DMS 273 (cell line): ENCODE data around the gene SMCO1.
A peak's percentile ranks its signal among the peaks of the same experiment; 100 is the strongest.
"Not testable (repeated sequence)": the region's sequence is repeated elsewhere in the genome, so short reads cannot be mapped to it uniquely, and the experiment has no call there.

Experiments
- DNase-seq: peaks from one replicate; lab custom pipeline; 2025; ENCODE audit not compliant: unreplicated experiment; lab: John Stamatoyannopoulos, UW

Gene SMCO1

DNA sequence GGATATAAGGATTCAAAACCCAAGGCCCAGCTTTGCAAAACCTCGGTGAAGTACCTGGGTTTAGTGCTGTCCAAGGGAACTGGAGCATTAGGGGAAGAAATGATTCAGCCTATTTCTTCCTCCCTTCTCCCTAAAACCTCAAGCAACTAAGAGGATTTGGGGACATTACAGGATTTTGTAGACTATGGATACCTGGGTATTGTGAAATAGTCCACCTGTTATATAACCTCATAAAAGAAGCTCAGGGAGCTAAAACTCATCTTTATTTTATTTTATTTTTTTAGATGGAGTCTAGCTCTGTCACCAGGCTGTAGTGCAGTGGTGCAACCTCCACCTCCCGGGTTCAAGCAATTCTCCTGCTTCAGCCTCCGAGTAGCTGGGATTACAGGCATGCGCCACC lies 8.7 kb upstream of the SMCO1 start:
- DNase-seq = no peak

DNA sequence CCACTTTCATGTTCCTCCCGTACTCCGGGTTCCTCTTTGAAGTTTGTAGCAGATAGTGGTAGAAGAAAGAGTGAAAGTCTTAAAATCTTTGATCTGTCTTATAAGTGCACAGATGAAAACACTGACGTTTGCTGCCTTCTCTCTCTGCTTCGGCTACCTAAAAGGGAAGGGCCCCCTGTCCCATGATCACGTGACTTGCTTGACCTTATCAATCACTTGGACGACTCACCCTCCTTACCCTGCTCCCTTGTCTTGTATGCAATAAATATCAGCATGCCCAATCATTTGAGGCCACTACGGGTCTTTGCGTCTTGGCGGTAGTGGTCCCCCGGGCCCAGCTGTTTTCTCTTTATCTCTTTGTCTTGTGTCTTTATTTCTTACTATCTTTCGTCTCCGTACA lies 6.1 kb upstream of the SMCO1 start:
- not testable (repeated sequence) for DNase-seq

DNA sequence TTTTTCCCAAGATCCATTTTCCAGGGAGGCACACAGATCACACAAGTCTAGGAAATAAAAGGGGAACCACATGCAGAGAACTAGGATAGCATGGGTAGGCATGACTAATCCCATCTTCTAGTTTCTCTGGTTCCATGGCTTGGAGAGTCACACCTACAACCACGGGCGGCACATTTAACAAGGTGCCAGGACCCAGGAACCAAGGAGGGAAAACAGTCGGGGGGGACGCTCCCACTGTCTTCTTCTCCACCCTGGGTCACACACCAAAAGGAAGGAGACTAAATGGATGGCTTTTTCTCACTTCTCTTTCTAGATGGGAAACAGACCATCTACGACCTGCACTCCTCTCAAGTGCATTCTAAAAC lies 4.6 kb upstream of the SMCO1 start:
- DNase-seq = peak; percentile 50

DNA sequence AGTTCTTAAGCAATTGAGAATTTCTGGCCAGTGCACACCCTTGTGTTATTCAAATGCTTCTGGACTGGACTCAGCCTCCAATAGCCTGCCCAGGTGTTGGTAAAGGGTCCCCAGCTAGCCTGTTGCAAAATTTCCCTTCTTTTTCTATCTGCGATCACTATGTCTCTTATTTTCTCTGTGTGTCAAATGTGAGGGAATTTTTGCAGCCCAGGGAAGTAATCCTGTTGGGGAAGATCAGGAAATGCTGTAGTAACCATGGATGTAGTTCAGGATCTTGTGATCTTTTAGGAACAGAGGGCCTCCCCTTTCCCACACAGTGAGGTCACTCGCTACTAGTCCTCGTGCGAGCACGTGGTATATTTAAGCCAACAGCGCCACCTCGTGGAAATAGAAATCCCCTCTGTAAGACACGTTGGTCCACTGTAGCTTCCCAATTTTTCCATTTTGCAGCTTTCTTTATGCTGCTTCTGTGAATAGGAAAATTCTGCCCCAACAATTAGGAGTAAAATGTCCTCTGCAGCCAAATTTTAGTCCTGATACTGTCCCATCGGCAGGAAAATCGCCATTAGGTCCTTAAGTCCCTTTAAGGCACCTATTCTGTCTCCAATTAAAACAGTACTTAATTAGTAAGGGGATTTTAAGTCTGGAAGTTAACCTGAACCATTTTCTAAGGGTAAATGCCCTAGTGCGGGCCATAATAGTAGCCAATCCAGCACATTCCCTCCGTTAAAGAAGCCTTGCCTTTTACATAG lies 4.0 kb upstream of the SMCO1 start:
- peak; percentile 92 for DNase-seq

DNA sequence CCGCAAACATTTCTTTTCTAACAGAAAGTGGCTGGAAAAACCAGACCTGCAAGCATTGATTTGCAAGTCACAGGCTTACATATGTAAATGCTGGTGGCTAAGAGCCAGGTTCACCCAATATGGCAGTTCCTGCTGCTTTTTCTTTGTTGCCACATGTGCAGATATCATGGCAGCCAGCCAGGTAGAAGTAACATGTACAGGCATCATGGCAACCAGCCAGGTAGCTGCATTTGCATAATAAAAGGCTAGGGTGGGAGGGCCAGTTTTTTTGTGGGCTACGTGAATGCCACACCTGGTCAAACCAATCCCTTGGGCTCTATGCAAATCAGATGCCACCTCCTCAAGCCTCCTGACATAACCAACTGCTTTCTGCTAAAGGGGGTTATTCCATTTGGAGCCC lies 2.8 kb upstream of the SMCO1 start:
- DNase-seq = peak; percentile 89

DNA sequence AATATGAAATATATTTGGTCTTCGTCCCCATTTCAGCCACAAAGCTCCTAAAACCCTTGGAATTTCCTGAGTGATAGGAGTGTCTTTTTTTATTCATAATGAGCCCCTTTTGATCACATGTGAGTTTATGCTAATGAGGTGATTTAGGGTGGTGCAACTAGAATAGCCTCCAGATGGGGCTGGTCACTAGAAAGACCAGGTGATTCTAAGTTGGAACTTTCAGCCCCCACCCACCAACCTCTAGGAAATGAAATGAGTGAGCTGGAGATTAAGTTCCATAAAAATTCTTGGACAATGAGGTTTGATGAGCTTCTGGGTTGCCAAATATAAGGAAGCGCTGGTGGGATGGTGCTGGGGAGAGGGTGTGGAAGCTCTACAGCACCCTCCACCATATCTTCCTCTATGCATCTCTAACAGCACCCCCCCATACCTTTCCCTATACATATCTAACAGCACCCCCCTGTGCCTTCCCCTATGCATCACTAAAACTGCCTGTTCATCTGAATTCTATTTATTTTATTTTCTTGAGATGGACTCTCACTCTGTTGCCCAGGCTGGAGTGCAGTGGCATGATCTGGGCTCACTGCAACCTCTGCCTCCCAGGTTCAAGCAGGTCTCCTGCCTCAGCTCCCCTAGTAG lies 2.1 kb upstream of the SMCO1 start:
- no peak for DNase-seq

DNA sequence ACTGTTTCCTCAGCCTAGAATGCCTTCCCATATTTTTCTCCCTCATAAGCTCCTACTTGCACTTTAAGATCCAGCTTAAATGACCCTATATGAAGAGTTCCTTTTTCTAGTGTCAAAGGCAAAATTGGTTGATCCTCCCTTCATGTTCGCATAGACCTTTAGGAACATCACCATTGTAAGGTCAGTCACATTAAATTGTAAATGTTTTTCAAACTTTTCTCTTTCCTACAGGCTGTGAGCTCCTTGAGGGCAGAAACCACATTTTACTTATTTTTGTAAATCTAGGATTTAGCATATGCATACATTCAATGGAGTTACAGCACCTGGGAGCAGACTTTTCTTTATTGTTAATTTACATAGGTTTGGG lies 813 bp downstream of the SMCO1 start:
- no peak for DNase-seq

DNA sequence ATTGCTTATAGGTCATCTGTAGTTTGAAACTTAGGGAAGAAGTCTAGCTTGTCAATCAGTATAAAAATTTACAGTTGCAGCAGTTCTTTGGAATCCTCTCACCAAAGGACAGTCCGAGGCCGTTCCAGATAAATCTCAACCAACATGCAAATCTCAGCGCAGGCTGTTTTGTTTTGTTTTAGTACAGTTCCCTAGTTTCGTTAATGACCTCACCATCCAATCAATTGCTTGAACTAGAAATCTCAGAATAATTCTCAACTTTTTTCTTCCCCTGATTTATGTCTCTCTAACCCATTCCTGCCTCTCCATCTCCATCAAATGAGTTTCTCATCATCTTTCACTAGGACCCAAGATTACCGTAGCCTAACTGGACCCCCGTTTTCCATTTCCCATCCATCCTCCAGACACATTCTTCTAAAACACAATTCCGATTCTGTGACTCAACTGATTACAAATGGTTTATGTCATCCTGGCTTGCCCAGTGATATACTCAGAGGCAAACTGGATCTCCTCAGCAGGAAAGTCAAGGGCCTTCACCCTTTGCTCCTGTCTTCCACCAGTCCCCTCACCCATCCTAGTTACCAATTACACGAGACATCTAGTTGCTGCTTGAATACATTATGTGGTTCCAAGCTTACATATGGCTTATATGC lies 1.3 kb downstream of the SMCO1 start:
- no peak for DNase-seq

DNA sequence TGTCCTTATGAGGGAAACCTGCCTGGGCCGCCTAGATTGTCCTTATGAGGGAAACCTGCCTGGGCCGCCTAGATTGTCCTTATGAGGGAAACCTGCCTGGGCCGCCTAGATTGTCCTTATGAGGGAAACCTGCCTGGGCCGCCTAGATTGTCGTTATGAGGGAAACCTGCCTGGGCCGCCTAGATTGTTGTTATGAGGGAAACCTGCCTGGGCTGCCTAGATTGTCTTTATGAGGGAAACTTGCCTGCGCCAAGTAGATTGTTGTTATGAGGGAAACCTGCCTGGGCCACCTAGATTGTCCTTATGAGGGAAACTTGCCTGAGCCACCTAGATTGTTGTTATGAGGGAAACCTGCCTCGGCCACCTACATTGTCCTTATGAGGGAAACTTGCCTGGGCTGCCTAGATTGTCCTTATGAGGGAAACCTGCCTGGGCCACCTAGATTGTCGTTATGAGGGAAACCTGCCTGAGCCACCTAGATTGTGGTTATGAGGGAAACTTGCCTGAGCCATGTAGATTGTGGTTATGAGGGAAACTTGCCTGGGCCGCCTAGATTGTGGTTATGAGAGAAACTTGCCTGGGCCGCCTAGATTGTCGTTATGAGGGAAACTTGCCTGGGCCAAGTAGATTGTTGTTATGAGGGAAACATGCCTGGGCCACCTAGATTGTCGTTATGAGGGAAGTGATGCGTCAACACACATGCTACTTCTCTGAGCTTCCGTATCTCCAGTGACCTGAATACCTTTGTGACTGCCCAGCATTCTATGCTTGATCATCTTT lies 3.3 kb downstream of the SMCO1 start:
- DNase-seq = not testable (repeated sequence)

DNA sequence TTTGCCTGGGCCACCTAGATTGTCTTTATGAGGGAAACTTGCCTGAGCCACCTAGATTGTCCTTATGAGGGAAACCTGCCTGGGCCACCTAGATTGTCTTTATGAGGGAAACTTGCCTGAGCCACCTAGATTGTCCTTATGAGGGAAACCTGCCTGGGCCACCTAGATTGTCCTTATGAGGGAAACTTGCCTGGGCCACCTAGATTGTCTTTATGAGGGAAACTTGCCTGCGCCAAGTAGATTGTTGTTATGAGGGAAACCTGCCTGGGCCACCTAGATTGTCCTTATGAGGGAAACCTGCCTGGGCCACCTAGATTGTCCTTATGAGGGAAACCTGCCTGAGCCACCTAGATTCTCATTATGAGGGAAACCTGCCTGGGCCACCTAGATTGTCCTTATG lies 4.0 kb downstream of the SMCO1 start:
- DNase-seq = not testable (repeated sequence)

DNA sequence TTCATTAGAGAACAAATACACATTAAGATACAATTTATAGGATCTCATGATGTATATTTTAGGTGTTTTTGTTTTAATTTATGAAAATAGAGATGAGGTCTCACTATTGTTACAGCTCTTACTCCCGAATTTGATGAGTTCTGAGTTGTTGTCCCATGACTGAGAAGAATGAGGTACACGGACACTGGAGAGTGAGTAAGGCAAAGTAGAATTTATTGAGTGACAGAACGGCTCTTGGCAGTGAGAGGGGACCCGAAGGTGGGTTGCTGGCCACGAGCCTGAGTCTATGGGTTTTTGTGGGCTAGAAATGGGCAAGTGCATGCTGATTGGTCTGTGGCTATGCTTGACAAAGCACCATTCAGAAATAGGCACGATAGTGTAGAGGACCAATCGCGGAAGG lies 8.5 kb downstream of the SMCO1 start:
- DNase-seq = peak; percentile 29

DNA sequence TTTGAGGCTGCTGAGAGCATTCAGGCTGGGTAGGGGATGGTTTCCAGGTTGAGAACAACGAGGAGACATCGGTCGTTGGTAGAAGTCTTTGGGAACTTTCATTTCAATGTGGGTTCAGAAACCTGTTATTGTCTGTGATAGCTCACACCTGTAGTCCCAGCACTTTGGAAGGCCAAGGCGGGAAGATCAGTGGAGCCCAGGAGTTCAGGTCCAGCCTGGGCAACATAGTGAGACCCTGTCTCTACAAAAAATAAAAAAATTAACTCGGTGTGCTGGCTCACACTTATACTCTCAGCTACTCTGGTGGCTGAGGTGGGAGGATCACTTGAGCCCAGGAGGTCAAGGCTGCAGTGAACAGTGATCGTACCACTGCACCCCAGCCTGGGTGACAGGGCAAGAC lies 10.6 kb downstream of the SMCO1 start:
- DNase-seq = no peak

DNA sequence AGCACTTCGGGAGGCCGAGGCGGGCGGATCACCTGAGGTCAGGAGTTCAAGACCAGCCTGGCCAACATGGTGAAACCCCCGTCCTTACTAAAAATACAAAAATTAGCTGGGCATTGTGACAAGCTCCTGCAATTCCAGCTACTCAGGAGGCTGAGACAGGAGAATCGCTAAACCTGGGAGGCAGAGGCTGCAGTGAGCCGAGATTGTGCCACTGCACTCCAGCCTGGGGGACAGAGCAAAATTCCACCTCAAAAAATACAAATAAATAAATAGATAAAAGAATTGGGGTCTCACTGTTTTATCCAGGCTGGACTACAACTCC lies 11.1 kb downstream of the SMCO1 start:
- not testable (repeated sequence) for DNase-seq

DNA sequence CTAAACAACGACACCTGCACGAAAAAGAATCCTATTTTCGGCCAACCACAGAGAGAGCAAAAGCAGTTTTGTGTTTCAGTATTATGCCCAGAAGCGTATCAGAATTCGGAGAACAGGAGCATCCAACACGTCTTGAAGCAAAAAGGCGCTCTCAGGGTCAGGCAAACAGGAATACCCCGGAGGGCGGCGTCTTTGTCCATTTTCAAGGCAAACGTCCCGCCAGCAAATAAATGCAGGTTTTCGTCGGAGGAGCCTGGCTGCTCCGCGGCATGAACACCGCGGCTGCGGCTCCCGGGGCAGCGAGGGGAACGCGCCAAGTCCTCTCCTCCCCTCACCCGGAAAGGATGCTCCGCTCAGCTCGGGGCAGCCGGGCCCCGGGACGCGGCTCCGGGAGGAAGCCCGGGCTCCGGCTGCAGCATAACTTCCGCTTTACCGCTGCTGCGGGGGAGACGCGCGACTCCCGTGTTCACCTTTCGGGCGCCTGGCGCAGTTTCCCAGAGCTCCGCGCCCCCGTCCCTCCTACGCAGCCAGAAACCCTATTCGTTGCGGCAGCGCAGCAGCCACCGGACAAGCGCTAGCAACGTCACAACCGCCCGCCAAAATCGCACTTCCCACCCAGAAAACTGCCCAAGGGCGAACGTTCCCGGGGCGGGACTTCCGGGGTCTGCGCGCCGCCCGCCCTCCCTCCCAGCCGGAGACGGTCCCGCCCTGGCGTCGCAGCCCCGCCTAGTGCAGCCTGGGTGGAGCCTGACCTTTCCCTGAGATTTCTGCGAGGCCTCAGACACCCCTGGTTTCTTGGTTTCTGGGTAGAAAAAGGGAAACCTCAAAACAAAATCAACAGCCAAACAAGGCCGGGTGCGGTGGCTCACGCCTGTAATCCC lies 11.7 kb downstream of the SMCO1 start, which contains the start of gene RNF168:
Gene RNF168, minus strand, starts transcription at position 573 of the 881 bp plus-strand sequence. CDS start 595 bp downstream, outside the sequence.
- peak; percentile 100 for DNase-seq

DNA sequence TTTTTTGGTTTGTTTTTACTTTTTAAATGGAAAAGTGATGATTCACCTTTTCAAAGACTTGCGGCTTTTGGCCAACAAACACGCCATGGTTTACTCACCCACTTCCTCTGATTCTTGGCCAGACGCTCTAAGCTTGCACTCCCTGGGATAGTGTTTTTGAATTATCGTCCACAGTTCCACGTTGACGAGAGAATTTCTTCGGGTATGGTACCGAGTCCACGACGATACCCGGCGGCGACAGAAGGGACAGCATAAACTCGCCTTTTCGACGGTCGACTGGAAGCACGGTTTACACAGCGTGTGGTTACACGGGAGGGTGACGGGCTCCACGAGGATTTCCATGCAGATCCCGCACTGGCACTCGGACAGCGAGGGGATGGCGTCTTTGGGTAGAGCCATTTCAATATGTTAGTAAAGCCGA lies 12.4 kb downstream of the SMCO1 start:
- peak; percentile 88 for DNase-seq

DNA sequence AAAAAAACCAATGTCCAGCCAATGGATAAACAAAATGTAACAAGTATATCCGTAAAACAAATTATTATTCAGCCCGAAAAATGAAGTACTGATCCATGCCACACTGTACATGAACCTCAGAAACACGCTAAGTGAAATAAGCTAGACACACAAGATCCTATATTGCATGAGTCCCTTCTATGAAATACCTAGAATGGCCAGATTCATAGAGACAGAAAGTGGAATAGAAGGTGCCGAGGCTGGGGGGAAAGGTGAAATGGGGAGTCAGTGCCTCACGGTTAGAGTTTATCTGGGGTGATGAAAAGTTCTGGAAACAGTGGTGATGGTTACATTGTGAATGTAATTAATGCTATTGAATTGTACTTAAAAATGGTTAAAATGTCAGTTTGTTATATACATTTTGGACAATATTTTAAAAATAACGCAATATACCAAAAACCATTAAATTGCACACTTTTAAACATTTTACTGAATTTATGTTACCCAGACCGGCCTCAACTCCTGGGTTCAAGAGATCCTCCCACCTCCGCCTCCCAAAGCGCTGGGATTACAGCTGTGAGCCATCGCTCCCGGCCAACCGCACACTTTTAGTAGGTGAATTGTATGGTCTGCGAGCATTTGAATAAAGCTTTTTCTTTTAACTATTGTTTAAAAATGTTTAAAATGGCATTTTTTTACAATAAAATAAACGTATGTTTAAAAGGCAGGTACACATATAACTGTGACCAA lies 13.7 kb downstream of the SMCO1 start:
- peak; percentile 66 for DNase-seq

DNA sequence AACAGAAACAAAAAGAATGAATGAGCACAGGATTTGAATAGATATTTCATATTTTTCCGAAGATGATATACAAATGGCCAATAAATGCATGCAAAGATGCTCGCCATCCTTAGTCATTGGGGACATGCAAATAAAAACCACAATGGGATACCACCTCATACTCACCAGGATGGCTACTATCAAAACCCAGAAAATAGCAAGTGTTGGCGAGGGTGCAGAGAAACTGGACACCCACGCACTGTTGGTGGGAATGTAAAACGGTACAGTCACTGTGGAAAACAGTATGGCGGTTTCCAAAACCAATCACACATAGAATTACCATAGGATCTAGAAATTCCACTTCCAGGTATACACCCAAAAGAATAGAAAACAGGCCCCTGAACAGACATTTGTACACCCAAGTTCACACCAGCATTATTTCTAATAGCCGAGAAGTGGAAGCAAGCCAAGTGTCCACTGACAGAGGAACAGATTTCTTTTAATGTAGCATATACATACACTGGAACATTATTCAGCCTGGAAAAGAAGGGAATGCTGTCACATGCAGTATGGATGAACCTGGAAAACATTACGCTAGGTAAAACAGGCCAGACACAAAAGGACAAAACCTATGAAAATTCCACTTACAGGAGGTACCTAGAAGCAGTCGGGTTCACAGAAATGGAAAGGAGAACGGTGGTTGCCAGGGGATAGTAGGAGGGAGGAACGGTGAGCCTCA lies 15.2 kb downstream of the SMCO1 start:
- DNase-seq = peak; percentile 46

DNA sequence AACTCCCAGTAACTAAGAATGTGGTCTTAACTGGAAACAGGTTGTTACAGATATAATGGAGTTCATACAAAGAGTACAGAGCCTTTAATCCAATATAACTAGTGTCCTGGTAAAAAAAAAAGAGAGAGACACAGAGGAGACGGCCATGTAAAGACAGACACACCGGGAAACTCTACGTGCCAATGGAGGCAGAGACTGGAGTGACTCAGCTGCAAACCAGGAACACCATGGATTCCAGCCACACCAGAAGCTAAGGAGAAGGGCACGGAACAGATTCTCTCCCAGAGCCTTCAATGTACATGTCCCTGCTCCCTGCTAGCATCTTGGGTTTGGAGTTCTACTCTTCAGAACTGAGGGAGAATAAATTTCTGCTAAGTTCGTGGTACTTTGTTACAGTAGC lies 16.1 kb downstream of the SMCO1 start:
- DNase-seq = no peak

DNA sequence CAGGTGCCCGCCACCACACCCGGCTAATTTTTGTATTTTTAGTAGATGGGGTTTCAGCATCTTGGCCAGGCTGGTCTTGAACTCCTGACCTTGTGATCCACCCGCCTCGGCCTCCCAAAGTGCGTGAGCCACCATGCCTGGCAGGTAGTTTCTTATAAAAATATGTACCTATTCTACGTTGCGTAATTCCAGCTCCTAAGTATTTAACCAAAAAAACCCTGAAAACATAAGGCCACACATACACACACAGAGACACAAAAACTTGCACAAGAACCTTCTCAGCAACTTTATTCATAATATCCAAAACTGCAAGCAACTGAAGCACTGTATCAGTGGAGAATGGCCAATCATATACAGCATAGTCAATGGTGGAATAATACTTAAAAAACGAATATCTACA lies 16.8 kb downstream of the SMCO1 start:
- no peak for DNase-seq
